Fibroblast of lung (primary cell): ENCODE data around the gene GCK. TPM values are rescaled to one million over a fixed set of nuclear protein-coding genes. Genes with fewer than 3 reads are reported as not detected.
"Not testable (repeated sequence)": the region's sequence is repeated elsewhere in the genome, so short reads cannot be mapped to it uniquely, and the experiment has no call there.

ENCODE experiments used
- DNase-seq, 2 donors: peaks; one replicate each; pipeline versions ENCODE4 v3.0.0 to v3.0.0-alpha.2; 2010; ENCODE audit warnings: low read depth in 2 of 2
- H2AFZ ChIP-seq: 2 replicates; pipeline ENCODE4 v1.5.1; 2012; ENCODE audit warnings: low read length, control low read depth, inconsistent platforms
- H3K27ac ChIP-seq: 2 replicates; pipeline ENCODE4 v1.5.1; 2011; ENCODE audit warnings: low read length, control low read depth; ENCODE audit not compliant: insufficient read depth
- H3K27me3 ChIP-seq: 2 replicates; pipeline ENCODE4 v1.5.1; 2011; ENCODE audit warnings: mild to moderate bottlenecking, low read length; ENCODE audit not compliant: control insufficient read depth, insufficient read depth
- H3K36me3 ChIP-seq: 2 replicates; pipeline ENCODE4 v1.5.1; 2011; ENCODE audit warnings: low read length; ENCODE audit not compliant: control insufficient read depth, insufficient read depth
- H3K4me1 ChIP-seq: 2 replicates; pipeline ENCODE4 v1.5.1; 2011; ENCODE audit warnings: low read length; ENCODE audit not compliant: control insufficient read depth, insufficient read depth; ENCODE audit errors: extremely low read depth
- H3K4me2 ChIP-seq: 2 replicates; pipeline ENCODE4 v1.5.1; 2011; ENCODE audit warnings: low read length, control low read depth; ENCODE audit not compliant: insufficient read depth; ENCODE audit errors: extremely low read depth
- H3K4me3 ChIP-seq, 4 experiments: fragments of 200-600 bp in 1 of 4; sonication (generic) in 1 of 4; replicated peaks in 1 of 4; 2 replicates each; pipeline ENCODE4 v1.5.1; 2011 to 2016; ENCODE audit warnings: low read length in 4 of 4, low read depth in 3 of 4, mild to moderate bottlenecking in 3 of 4, control low read depth in 2 of 4, inconsistent platforms in 1 of 4, mixed read lengths in 1 of 4; ENCODE audit not compliant: insufficient read depth in 1 of 4; ENCODE audit errors: control extremely low read depth in 1 of 4
- H3K79me2 ChIP-seq: 2 replicates; pipeline ENCODE4 v1.5.1; 2012; ENCODE audit warnings: mild to moderate bottlenecking, low read length, inconsistent platforms; ENCODE audit not compliant: control insufficient read depth, insufficient read depth
- H3K9ac ChIP-seq: 2 replicates; pipeline ENCODE4 v1.5.1; 2011; ENCODE audit warnings: mild to moderate bottlenecking, low read length, control low read depth; ENCODE audit not compliant: insufficient read depth
- H3K9me3 ChIP-seq: 2 replicates; pipeline ENCODE4 v1.5.1; 2012; ENCODE audit warnings: low read depth, low read length; ENCODE audit not compliant: control insufficient read depth, insufficient read depth
- H4K20me1 ChIP-seq: 2 replicates; pipeline ENCODE4 v1.5.1; 2011; ENCODE audit warnings: low read length; ENCODE audit not compliant: control insufficient read depth, insufficient read depth; ENCODE audit errors: extremely low read depth
- CTCF ChIP-seq, 2 donors: IDR thresholded peaks in 1 of 2; conservative IDR thresholded peaks in 1 of 2; 1 replicate in 1 of 2; 2 replicates in 1 of 2; pipeline ENCODE4 v1.5.1; 2011 to 2012; ENCODE audit warnings: low read length in 2 of 2, control low read depth in 1 of 2, inconsistent platforms in 1 of 2, low read depth in 1 of 2, mild to moderate bottlenecking in 1 of 2
- EZH2 ChIP-seq: IDR thresholded peaks from 2 replicates; pipeline ENCODE4 v1.5.1; 2012; ENCODE audit warnings: low read length, control low read depth, mild to moderate bottlenecking; ENCODE audit errors: missing control alignments
- polyA plus RNA-seq, 2 donors: library from polyadenylated mRNA; depleted of rRNA in 1 of 2; stranded (reverse) in 1 of 2; unstranded in 1 of 2; fragments of >200 nt; gene quantifications; 2 replicates each; pipeline ENCODE4 v1.2.1, GENCODE V29; 2011 to 2012; ENCODE audit warnings: missing spikeins in 1 of 2
- total RNA-seq: library from RNA; depleted of rRNA; stranded (reverse); fragments of >200 nt; gene quantifications from 2 replicates; pipeline ENCODE4 v1.2.1, GENCODE V29; 2014

GCK gene
- total and polyA plus RNA-seq, 2 donors (not counting 1 experiment from before 2014, with no cell fraction given) = 0.14 to 1.7 TPM

GRCh38 chr7:44176486-44176885, 12.8 kb downstream of the GCK start:
- no peaks in the 10 kb centered on the region for H4K20me1 ChIP-seq
- H2AFZ ChIP-seq = no peak overlapping the region
- H3K9me3 ChIP-seq = no peaks in the 10 kb centered on the region
- H3K9ac ChIP-seq = no peak overlapping the region
- H3K4me3 ChIP-seq = no peak overlapping the region
- no peaks in the 10 kb centered on the region for H3K79me2 ChIP-seq
- no peak overlapping the region for H3K27ac ChIP-seq
- no peak for DNase-seq
- H3K36me3 ChIP-seq = no peaks in the 10 kb centered on the region
- TF ChIP-seq CTCF (conservative IDR thresholded peaks at IDR 0.05 in 1 of 2, IDR thresholded peaks at IDR 0.05 in 1 of 2; ENCODE audit: low read depth in 1 of 2, low read length in 2 of 2) (no peak), EZH2 (no peak)
- peaks cover 11% of the 10 kb centered on the region for H3K27me3 ChIP-seq
- no peak overlapping the region for H3K4me2 ChIP-seq
- H3K4me1 ChIP-seq = no peaks in the 10 kb centered on the region

- Histone ChIP-seq H4K20me1 (no peaks in the 10 kb centered on the region), H3K36me3 (no peaks in the 10 kb centered on the region)
- TF ChIP-seq CTCF (conservative IDR thresholded peaks at IDR 0.05 in 1 of 2, IDR thresholded peaks at IDR 0.05 in 1 of 2; ENCODE audit: low read depth in 1 of 2, low read length in 2 of 2) = no peak
- TF ChIP-seq EZH2 = no peak
Observed at GRCh38 chr7:44175730-44176129, 13.5 kb downstream of the GCK start.

GRCh38 chr7:44174694-44174948, 14.6 kb downstream of the GCK start:
- H3K36me3 ChIP-seq, H3K4me1 ChIP-seq, DNase-seq, H2AFZ ChIP-seq, H3K79me2 ChIP-seq, H3K27ac ChIP-seq, H3K4me2 ChIP-seq, H3K9me3 ChIP-seq, H4K20me1 ChIP-seq, H3K4me3 ChIP-seq, H3K9ac ChIP-seq: not testable (repeated sequence)
- H3K27me3 ChIP-seq = peaks cover 11% of the 10 kb centered on the region

More at GRCh38 chr7:44175730-44176129, 13.5 kb downstream of the GCK start:
- Histone ChIP-seq H2AFZ (no peak overlapping the region), H3K4me1 (no peaks in the 10 kb centered on the region), H3K79me2 (no peaks in the 10 kb centered on the region), H3K27me3 (peaks cover 12% of the 10 kb centered on the region), H3K9me3 (no peaks in the 10 kb centered on the region), H3K4me2 (no peak overlapping the region), H3K9ac (no peak overlapping the region), H3K27ac (no peak overlapping the region), H3K4me3 (no peak overlapping the region)
- DNase-seq = no peak
